RWPE2 (cell line): ENCODE data around the gene NDOR1.
A peak's percentile ranks its signal among the peaks of the same experiment; 100 is the strongest.

Experiments
- ATAC-seq: fragments of 200-7000 bp; cut with Tn5 transposase; 3 replicates; pipeline ENCODE4 v1.9.1; 2021; ENCODE audit warnings: low read depth
- DNase-seq: peaks from one replicate; pipeline ENCODE4 v3.0.0-alpha.2; 2020; ENCODE audit warnings: low spot score
- H3K27ac ChIP-seq: fragments of 450-650 bp; 2 replicates; pipeline ENCODE4 v1.5.1; 2017; ENCODE audit warnings: mild to moderate bottlenecking; ENCODE audit not compliant: poor library complexity, severe bottlenecking
- H3K27me3 ChIP-seq: fragments of 250-450 bp; sonication (Bioruptor Pico); 2 replicates; pipeline ENCODE4 v1.5.1; 2021; ENCODE audit warnings: mild to moderate bottlenecking, moderate library complexity; ENCODE audit not compliant: insufficient read depth, poor library complexity, severe bottlenecking
- H3K36me3 ChIP-seq: fragments of 250-450 bp; sonication (Bioruptor Pico); 2 replicates; pipeline ENCODE4 v1.5.1; 2020; ENCODE audit warnings: low read depth, mild to moderate bottlenecking, moderate library complexity
- H3K4me1 ChIP-seq: fragments of 250-450 bp; sonication (Bioruptor Pico); 2 replicates; pipeline ENCODE4 v1.5.1; 2021; ENCODE audit warnings: mild to moderate bottlenecking, moderate library complexity; ENCODE audit not compliant: insufficient read depth, poor library complexity, severe bottlenecking
- H3K4me3 ChIP-seq: fragments of 250-450 bp; sonication (Bioruptor Pico); 2 replicates; pipeline ENCODE4 v1.5.1; 2021; ENCODE audit warnings: mild to moderate bottlenecking, moderate library complexity; ENCODE audit not compliant: severe bottlenecking
- H3K9me3 ChIP-seq: fragments of 250-450 bp; sonication (Bioruptor Pico); 2 replicates; pipeline ENCODE4 v1.5.1; 2021; ENCODE audit warnings: mild to moderate bottlenecking, moderate library complexity; ENCODE audit not compliant: severe bottlenecking
- TF ChIP-seq, protein P1 (sequence below): fragments of 450-650 bp; IDR thresholded peaks from one replicate; pipeline ENCODE4 v1.5.1; 2017; ENCODE audit warnings: mild to moderate bottlenecking, moderate library complexity; ENCODE audit not compliant: poor library complexity, severe bottlenecking

NDOR1 gene

DNA sequence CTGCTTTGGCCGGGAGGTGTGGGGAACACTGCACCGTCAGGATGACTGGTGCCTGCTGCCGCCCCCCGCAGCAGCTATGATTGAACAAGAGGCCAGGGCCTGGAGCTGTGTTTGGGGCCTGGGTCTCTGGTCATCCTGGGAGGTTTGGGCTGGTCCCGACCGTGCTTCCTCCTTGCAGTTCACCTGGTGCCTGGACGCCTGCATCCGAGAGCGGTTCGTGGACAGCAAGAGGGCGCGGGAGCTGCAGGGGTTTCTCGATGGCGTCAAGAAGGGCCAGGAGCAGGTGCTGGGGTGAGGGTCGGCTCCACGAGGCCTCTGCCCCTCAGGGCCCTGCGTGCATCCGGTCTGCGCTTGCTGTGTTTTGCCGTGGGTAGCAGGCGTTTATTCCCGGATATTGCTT, 58.6 kb downstream of the NDOR1 start:
- TF ChIP-seq, protein P1, sequence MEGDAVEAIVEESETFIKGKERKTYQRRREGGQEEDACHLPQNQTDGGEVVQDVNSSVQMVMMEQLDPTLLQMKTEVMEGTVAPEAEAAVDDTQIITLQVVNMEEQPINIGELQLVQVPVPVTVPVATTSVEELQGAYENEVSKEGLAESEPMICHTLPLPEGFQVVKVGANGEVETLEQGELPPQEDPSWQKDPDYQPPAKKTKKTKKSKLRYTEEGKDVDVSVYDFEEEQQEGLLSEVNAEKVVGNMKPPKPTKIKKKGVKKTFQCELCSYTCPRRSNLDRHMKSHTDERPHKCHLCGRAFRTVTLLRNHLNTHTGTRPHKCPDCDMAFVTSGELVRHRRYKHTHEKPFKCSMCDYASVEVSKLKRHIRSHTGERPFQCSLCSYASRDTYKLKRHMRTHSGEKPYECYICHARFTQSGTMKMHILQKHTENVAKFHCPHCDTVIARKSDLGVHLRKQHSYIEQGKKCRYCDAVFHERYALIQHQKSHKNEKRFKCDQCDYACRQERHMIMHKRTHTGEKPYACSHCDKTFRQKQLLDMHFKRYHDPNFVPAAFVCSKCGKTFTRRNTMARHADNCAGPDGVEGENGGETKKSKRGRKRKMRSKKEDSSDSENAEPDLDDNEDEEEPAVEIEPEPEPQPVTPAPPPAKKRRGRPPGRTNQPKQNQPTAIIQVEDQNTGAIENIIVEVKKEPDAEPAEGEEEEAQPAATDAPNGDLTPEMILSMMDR: no peak
- Histone ChIP-seq H3K36me3 (peaks cover 70% of the 10 kb centered on the region), H3K27me3 (no peaks in the 10 kb centered on the region), H3K27ac (no peak overlapping the region), H3K4me3 (no peak overlapping the region), H3K4me1 (no peaks in the 10 kb centered on the region), H3K9me3 (no peaks in the 10 kb centered on the region)
- no peak for ATAC-seq
- DNase-seq: peak; percentile 58

DNA sequence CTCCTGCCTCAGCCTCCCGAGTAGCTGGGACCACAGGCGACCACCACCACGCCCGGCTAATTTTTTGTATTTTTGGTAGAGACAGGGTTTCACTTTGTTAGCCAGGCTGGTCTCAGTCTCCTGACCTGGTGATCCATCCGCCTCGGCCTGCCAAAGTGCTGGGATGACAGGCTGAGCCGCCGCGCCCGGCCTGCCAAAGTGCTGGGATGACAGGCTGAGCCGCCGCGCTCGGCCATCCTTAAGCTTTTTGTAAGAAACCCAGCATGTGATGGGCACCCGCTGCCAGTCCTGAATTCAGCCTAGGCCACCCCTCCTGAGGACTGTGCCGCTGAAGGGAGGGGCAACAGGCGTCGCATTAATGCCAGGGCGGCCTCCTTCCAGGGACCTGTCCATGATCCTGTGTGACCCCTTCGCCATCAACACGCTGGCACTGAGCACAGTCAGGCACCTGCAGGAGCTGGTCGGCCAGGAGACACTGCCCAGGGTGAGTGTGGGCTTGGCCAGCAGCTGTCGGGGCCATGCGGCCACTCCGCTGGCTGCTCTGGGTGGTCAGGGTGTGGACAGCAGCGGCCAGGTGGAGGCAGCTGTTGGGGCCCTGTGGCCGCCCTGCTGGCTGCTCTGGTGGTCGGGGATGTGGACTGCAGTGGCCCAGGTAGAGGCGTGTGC, 60.1 kb downstream of the NDOR1 start:
- H3K4me1 ChIP-seq: no peaks in the 10 kb centered on the region
- peaks cover 80% of the 10 kb centered on the region for H3K36me3 ChIP-seq
- H3K27me3 ChIP-seq: no peaks in the 10 kb centered on the region
- H3K4me3 ChIP-seq: no peak overlapping the region
- DNase-seq: peak; percentile 62
- H3K9me3 ChIP-seq: no peaks in the 10 kb centered on the region
- TF ChIP-seq, protein P1: no peak
- no peak for ATAC-seq
- no peak overlapping the region for H3K27ac ChIP-seq

DNA sequence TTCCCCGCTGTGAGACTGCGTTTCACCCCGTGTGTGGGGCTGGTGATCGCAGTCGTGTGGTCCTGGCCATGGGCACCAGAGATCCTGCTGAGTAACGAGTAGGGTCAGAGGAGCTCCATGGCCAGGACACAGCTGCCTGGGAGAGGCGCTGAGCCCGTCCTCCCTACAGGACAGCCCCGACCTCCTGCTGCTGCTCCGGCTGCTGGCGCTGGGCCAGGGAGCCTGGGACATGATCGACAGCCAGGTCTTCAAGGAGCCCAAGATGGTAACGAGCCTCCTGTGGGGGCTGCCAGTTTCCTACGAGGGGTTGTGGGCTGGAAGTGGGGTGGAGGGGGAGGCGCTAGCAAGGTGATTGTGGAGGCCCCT, 60.6 kb downstream of the NDOR1 start:
- H3K36me3 ChIP-seq: peaks cover 85% of the 10 kb centered on the region

More for the DNA sequence above, 60.6 kb downstream of the NDOR1 start:
- ATAC-seq (no peak), DNase-seq (peak; percentile 39)
- Histone ChIP-seq H3K4me3 (no peak overlapping the region), H3K27ac (no peak overlapping the region), H3K9me3 (no peaks in the 10 kb centered on the region), H3K27me3 (no peaks in the 10 kb centered on the region), H3K4me1 (no peaks in the 10 kb centered on the region)
- TF ChIP-seq, protein P1: no peak
